Hepatic stellate cell (primary cell): Measurements from ENCODE around the gene PRKCE.

ENCODE experiments used
- DNase-seq: peaks from one replicate; pipeline ENCODE4 v3.0.0; 2011; ENCODE audit warnings: low spot score

The PRKCE gene

GRCh38 chr2:45651415-45652089 lies at the start of gene PRKCE:
Gene PRKCE (plus strand): TSS chr2:45651675.
- peak; percentile 73 for DNase-seq

- no peak for DNase-seq
Measured at GRCh38 chr2:45602624-45603023, 48.9 kb upstream of the PRKCE start.

- DNase-seq, result no peak
Measured at GRCh38 chr2:45605116-45605515, 46.4 kb upstream of the PRKCE start.

GRCh38 chr2:45606796-45607195 lies 44.7 kb upstream of the PRKCE start:
- no peak for DNase-seq

GRCh38 chr2:45607701-45608100 lies 43.8 kb upstream of the PRKCE start:
- peak; percentile 18 for DNase-seq

GRCh38 chr2:45610281-45611019 lies 41.0 kb upstream of the PRKCE start:
- DNase-seq, result peak; percentile 35

- DNase-seq, result peak; percentile 79
Measured at GRCh38 chr2:45611020-45611859, 40.2 kb upstream of the PRKCE start, which contains the start of gene SRBD1. Gene SRBD1 (minus strand): TSS chr2:45611267. CDS start chr2:45605441, 5,826 bp downstream.

GRCh38 chr2:45612285-45612684 lies 39.2 kb upstream of the PRKCE start:
- DNase-seq, result no peak

- no peak for DNase-seq
Measured at GRCh38 chr2:45612731-45613130, 38.7 kb upstream of the PRKCE start.

- DNase-seq, result no peak
Measured at GRCh38 chr2:45614330-45614729, 37.1 kb upstream of the PRKCE start.

- no peak for DNase-seq
Measured at GRCh38 chr2:45614871-45615415, 36.5 kb upstream of the PRKCE start.

GRCh38 chr2:45616658-45617411 lies 34.6 kb upstream of the PRKCE start:
- DNase-seq, result peak; percentile 17

GRCh38 chr2:45617496-45617895 lies 34.0 kb upstream of the PRKCE start:
- DNase-seq, result no peak

GRCh38 chr2:45622336-45623075 lies 29.0 kb upstream of the PRKCE start:
- DNase-seq, result no peak

- DNase-seq, result no peak
Measured at GRCh38 chr2:45623098-45623497, 28.4 kb upstream of the PRKCE start.

GRCh38 chr2:45625824-45626223 lies 25.7 kb upstream of the PRKCE start:
- no peak for DNase-seq

- DNase-seq, result no peak
Measured at GRCh38 chr2:45626387-45627221, 24.9 kb upstream of the PRKCE start.

- DNase-seq, result no peak
Measured at GRCh38 chr2:45627911-45628310, 23.6 kb upstream of the PRKCE start.

GRCh38 chr2:45629971-45630370 lies 21.5 kb upstream of the PRKCE start:
- no peak for DNase-seq

- no peak for DNase-seq
Measured at GRCh38 chr2:45631319-45631718, 20.2 kb upstream of the PRKCE start.
